ENCODE data around the gene FGR.
A peak's percentile ranks its signal among the peaks of the same experiment; 100 is the strongest.

FGR gene

GRCh38 chr1:27609618-27610240 lies 25.3 kb downstream of the FGR start:
- DNase-seq (ENCODE audit: low read depth, low spot score), result no peak
- ChIA-PET POLR2A (no interaction called here), CTCF (interaction anchor here (1.0 to 22.9 kb wide), 14 partner anchors 9 to 312 kb away, joined by 3 to 689 read pairs (median 46); partner anchors contain the start of genes GPR3 and IFI6)
- no peak for TF ChIP-seq CTCF (IDR thresholded peaks at IDR 0.05; ENCODE audit: insufficient read depth, low read length, missing control alignments)
- H3K4me3 ChIP-seq (ENCODE audit: low read depth, low read length), result no peak overlapping the region

- CTCF ChIA-PET, result interaction anchor here (1.0 to 22.9 kb wide), 15 partner anchors 10 to 311 kb away, joined by 3 to 689 read pairs (median 13); partner anchors contain the start of genes GPR3, IFI6 and WASF2
- H3K4me3 ChIP-seq (ENCODE audit: low read depth, low read length), result no peak overlapping the region
Observed at GRCh38 chr1:27609210-27609555, 25.8 kb downstream of the FGR start.

GRCh38 chr1:27607239-27607804 lies 27.7 kb downstream of the FGR start:
- no peak for TF ChIP-seq CTCF (IDR thresholded peaks at IDR 0.05; ENCODE audit: insufficient read depth, low read length, missing control alignments)
- DNase-seq (ENCODE audit: low read depth, low spot score), result no peak
- ChIA-PET CTCF (interaction anchor here (0.6 to 22.9 kb wide), 60 partner anchors 8 to 579 kb away, joined by 3 to 689 read pairs (median 5); partner anchors contain the start of genes GPR3, IFI6, MAP3K6 and WASF2), POLR2A (interaction anchor here (0.6 kb wide), 1 partner anchor 107 kb away, joined by 3 read pairs; no protein-coding TSS in a partner anchor)
- no peak overlapping the region for H3K4me3 ChIP-seq (ENCODE audit: low read depth, low read length)

More at GRCh38 chr1:27609210-27609555, 25.8 kb downstream of the FGR start:
- no peak for TF ChIP-seq CTCF (IDR thresholded peaks at IDR 0.05; ENCODE audit: insufficient read depth, low read length, missing control alignments)
- POLR2A ChIA-PET, result no interaction called here
- no peak for DNase-seq (ENCODE audit: low read depth, low spot score)

- POLR2A ChIA-PET, result interaction anchor here (0.6 kb wide), 1 partner anchor 107 kb away, joined by 3 read pairs; no protein-coding TSS in a partner anchor
- no peak for TF ChIP-seq CTCF (IDR thresholded peaks at IDR 0.05; ENCODE audit: insufficient read depth, low read length, missing control alignments)
- CTCF ChIA-PET, result interaction anchor here (0.6 to 22.9 kb wide), 53 partner anchors 11 to 578 kb away, joined by 3 to 689 read pairs (median 5); partner anchors contain the start of genes GPR3, IFI6, MAP3K6 and WASF2
- no peak overlapping the region for H3K4me3 ChIP-seq (ENCODE audit: low read depth, low read length)
- DNase-seq (ENCODE audit: low read depth, low spot score), result no peak
Observed at GRCh38 chr1:27606708-27607238, 28.2 kb downstream of the FGR start.

GRCh38 chr1:27605796-27606707 lies 28.9 kb downstream of the FGR start:
- no peak for DNase-seq (ENCODE audit: low read depth, low spot score)
- ChIA-PET POLR2A (no interaction called here), CTCF (interaction anchor here (0.6 to 22.9 kb wide), 59 partner anchors 10 to 578 kb away, joined by 3 to 689 read pairs (median 5); partner anchors contain the start of genes GPR3, IFI6, MAP3K6 and WASF2)
- TF ChIP-seq CTCF (IDR thresholded peaks at IDR 0.05; ENCODE audit: insufficient read depth, low read length, missing control alignments), result peak; percentile 84
- no peak overlapping the region for H3K4me3 ChIP-seq (ENCODE audit: low read depth, low read length)

Measured in AG04449 (cell line).